Keratinocyte (primary cell): ENCODE data around the gene APPL1. TPM values are rescaled to one million over a fixed set of nuclear protein-coding genes. Genes with fewer than 3 reads are reported as not detected.

Source experiments
- DNase-seq: peaks from one replicate; pipeline ENCODE4 v3.0.0-alpha.2; 2011; ENCODE audit warnings: low read depth, missing footprints, low spot score
- FAIRE-seq: peaks from 2 replicates; lab custom pipeline; 2011; peaks lifted over from hg19 to GRCh38; lab: Jason Lieb, UNC
- H2AFZ ChIP-seq: 2 replicates; pipeline ENCODE4 v1.6.0; 2012; ENCODE audit warnings: low read length, control low read depth, inconsistent platforms; ENCODE audit not compliant: control insufficient read depth
- H3K27ac ChIP-seq: 2 replicates; pipeline ENCODE4 v1.5.1; 2011; ENCODE audit warnings: low read length; ENCODE audit not compliant: control insufficient read depth, insufficient read depth
- H3K27me3 ChIP-seq: 3 replicates; pipeline ENCODE4 v1.6.0; 2011; ENCODE audit warnings: low read length; ENCODE audit not compliant: control insufficient read depth, insufficient read depth; ENCODE audit errors: extremely low read depth
- H3K36me3 ChIP-seq, 2 experiments: 2 replicates in 1 of 2; 3 replicates in 1 of 2; pipeline ENCODE4 v1.5.1; 2011; ENCODE audit warnings: low read length in 2 of 2, mild to moderate bottlenecking in 1 of 2; ENCODE audit not compliant: control insufficient read depth in 2 of 2, insufficient read depth in 2 of 2; ENCODE audit errors: extremely low read depth in 1 of 2
- H3K4me1 ChIP-seq: 3 replicates; pipeline ENCODE4 v1.5.1; 2011; ENCODE audit warnings: low read length; ENCODE audit not compliant: control insufficient read depth, insufficient read depth; ENCODE audit errors: extremely low read depth
- H3K4me2 ChIP-seq: 3 replicates; pipeline ENCODE4 v1.6.0; 2011; ENCODE audit warnings: low read depth, low read length; ENCODE audit not compliant: control insufficient read depth, insufficient read depth; ENCODE audit errors: extremely low read depth
- H3K4me3 ChIP-seq, 3 experiments: fragments of 200-600 bp in 1 of 3; sonication (generic) in 1 of 3; 2 replicates in 2 of 3; 3 replicates in 1 of 3; pipeline ENCODE4 v1.5.1; 2011 to 2016; ENCODE audit warnings: low read length in 3 of 3, mild to moderate bottlenecking in 3 of 3, control low read depth in 2 of 3, inconsistent platforms in 1 of 3, low read depth in 1 of 3, mixed read lengths in 1 of 3, mixed run types in 1 of 3, moderate library complexity in 1 of 3; ENCODE audit not compliant: control insufficient read depth in 2 of 3, insufficient read depth in 2 of 3; ENCODE audit errors: extremely low read depth in 1 of 3
- H3K79me2 ChIP-seq: 2 replicates; pipeline ENCODE4 v1.6.0; 2012; ENCODE audit warnings: low read length; ENCODE audit not compliant: control insufficient read depth, insufficient read depth
- H3K9ac ChIP-seq: 3 replicates; pipeline ENCODE4 v1.6.0; 2011; ENCODE audit warnings: low read length; ENCODE audit not compliant: control insufficient read depth, insufficient read depth; ENCODE audit errors: extremely low read depth
- H3K9me1 ChIP-seq: 3 replicates; pipeline ENCODE4 v1.6.0; 2011; ENCODE audit warnings: low read length; ENCODE audit not compliant: control insufficient read depth, insufficient read depth; ENCODE audit errors: extremely low read depth
- H3K9me3 ChIP-seq: 2 replicates; pipeline ENCODE4 v1.5.1; 2012; ENCODE audit warnings: low read depth, low read length; ENCODE audit not compliant: control insufficient read depth
- H4K20me1 ChIP-seq: 3 replicates; pipeline ENCODE4 v1.6.0; 2011; ENCODE audit warnings: low read length; ENCODE audit not compliant: control insufficient read depth, insufficient read depth; ENCODE audit errors: extremely low read depth
- EZH2 ChIP-seq: IDR thresholded peaks from one replicate; pipeline ENCODE4 v1.6.1; 2012; ENCODE audit warnings: inconsistent platforms, mild to moderate bottlenecking, low read length, moderate library complexity
- dilution Hi-C: fragments of 300-500 bp; cut with MboI; formaldehyde crosslinking; loops from one replicate; pipeline ENCODE4 v1.7.0; 2020; ENCODE audit warnings: low sequenced_read_pairs; ENCODE audit not compliant: extremely low pct_ligation_motif_present
- polyA plus RNA-seq, 5 experiments: library from polyadenylated mRNA; depleted of rRNA in 3 of 5; stranded (reverse) in 3 of 5; stranded (forward) in 1 of 5; unstranded in 1 of 5; fragments of >200 nt; gene quantifications; 1 replicate in 1 of 5; 2 replicates in 3 of 5; 3 replicates in 1 of 5; pipeline versions ENCODE4 v1.2.1 to v1.2.3, GENCODE V29; 2011 to 2012; ENCODE audit warnings: missing spikeins in 2 of 5, low read depth in 1 of 5, low replicate concordance in 1 of 5
- TF ChIP-seq, protein P1 (sequence below), 3 experiments: IDR thresholded peaks in 1 of 3; conservative IDR thresholded peaks in 1 of 3; optimal IDR thresholded peaks in 1 of 3; 2 replicates in 2 of 3; 3 replicates in 1 of 3; pipeline versions ENCODE3 to v1.5.1; 2011; ENCODE audit warnings: low read length in 3 of 3, mild to moderate bottlenecking in 3 of 3, moderate library complexity in 2 of 3, control low read depth in 1 of 3, inconsistent platforms in 1 of 3; ENCODE audit not compliant: insufficient read depth in 2 of 3; ENCODE audit errors: extremely low read depth in 1 of 3

The APPL1 gene
- polyA plus RNA-seq, 1 donor (not counting 4 experiments of a cell fraction or from before 2014, with no cell fraction given), result 25.6 TPM

DNA sequence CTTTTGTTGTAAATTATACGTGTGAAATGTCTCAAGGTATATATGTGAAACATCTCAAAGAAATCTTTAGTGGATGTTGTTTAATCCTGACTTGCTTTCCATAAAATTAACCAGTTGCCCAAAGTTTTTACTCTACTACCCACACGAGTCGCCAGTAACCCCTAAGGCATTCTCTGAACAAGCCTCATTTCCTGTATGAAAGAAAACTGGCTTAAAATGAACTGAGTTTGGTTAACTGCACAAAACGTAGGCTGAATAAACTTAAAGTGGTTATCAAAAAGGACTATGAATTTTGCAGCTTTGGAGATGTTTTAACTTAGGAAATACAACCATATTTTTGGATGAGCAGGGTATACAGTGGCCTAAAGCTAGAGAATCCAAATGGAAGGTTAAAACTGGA, 2.7 kb upstream of the APPL1 start:
- H4K20me1 ChIP-seq, result no peaks in the 10 kb centered on the region
- H3K4me3 ChIP-seq, result no peak overlapping the region
- H3K9ac ChIP-seq, result no peak overlapping the region
- peaks cover 7% of the 10 kb centered on the region for H3K79me2 ChIP-seq
- FAIRE-seq (no peak), DNase-seq (no peak)
- H3K9me1 ChIP-seq, result no peaks in the 10 kb centered on the region
- no peaks in the 10 kb centered on the region for H3K27me3 ChIP-seq
- H3K4me1 ChIP-seq, result peaks cover 25% of the 10 kb centered on the region
- no peaks in the 10 kb centered on the region for H3K9me3 ChIP-seq
- no peak overlapping the region for H2AFZ ChIP-seq
- H3K27ac ChIP-seq, result no peak overlapping the region
- dilution Hi-C loops, result no loop called here
- H3K4me2 ChIP-seq, result peak overlapping the region; percentile 16
- H3K36me3 ChIP-seq, result no peaks in the 10 kb centered on the region
- TF ChIP-seq, protein P1, sequence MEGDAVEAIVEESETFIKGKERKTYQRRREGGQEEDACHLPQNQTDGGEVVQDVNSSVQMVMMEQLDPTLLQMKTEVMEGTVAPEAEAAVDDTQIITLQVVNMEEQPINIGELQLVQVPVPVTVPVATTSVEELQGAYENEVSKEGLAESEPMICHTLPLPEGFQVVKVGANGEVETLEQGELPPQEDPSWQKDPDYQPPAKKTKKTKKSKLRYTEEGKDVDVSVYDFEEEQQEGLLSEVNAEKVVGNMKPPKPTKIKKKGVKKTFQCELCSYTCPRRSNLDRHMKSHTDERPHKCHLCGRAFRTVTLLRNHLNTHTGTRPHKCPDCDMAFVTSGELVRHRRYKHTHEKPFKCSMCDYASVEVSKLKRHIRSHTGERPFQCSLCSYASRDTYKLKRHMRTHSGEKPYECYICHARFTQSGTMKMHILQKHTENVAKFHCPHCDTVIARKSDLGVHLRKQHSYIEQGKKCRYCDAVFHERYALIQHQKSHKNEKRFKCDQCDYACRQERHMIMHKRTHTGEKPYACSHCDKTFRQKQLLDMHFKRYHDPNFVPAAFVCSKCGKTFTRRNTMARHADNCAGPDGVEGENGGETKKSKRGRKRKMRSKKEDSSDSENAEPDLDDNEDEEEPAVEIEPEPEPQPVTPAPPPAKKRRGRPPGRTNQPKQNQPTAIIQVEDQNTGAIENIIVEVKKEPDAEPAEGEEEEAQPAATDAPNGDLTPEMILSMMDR (optimal IDR thresholded peaks at IDR 0.05 in 1 of 3, IDR thresholded peaks at IDR 0.05 in 1 of 3, conservative IDR thresholded peaks at IDR 0.05 in 1 of 3; ENCODE audit: extremely low read depth in 1 of 3, insufficient read depth in 2 of 3, low read length in 3 of 3), result no peak
- TF ChIP-seq EZH2, result no peak

DNA sequence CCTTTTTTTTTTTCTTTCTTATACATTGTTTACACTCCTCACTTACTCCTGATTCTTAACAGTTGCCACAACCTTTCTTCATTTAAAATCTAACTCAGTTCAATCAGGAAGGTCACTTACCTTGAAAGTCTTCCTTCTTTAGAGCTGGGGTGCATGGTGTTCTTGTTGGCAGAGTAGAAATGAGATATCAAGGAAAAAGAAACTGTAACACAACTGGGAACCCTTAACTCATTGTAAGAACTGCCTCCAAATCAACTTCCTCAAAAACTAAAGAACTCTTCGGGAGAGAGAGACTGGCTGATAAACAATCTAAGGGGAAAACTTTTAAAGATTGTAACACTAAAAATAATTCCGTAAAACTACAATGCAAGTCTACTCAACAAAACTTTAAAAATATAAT, 1.4 kb upstream of the APPL1 start:
- FAIRE-seq (no peak), DNase-seq (no peak)
- no peak overlapping the region for H2AFZ ChIP-seq
- no peaks in the 10 kb centered on the region for H3K27me3 ChIP-seq
- TF ChIP-seq, protein P1 (optimal IDR thresholded peaks at IDR 0.05 in 1 of 3, IDR thresholded peaks at IDR 0.05 in 1 of 3, conservative IDR thresholded peaks at IDR 0.05 in 1 of 3; ENCODE audit: extremely low read depth in 1 of 3, insufficient read depth in 2 of 3, low read length in 3 of 3), result no peak
- TF ChIP-seq EZH2, result no peak
- peaks cover 12% of the 10 kb centered on the region for H3K79me2 ChIP-seq
- no peaks in the 10 kb centered on the region for H4K20me1 ChIP-seq
- H3K4me3 ChIP-seq, result no peak overlapping the region
- dilution Hi-C loops, result no loop called here
- no peak overlapping the region for H3K4me2 ChIP-seq
- peaks cover 28% of the 10 kb centered on the region for H3K4me1 ChIP-seq
- H3K9ac ChIP-seq, result no peak overlapping the region
- H3K36me3 ChIP-seq, result no peaks in the 10 kb centered on the region
- H3K27ac ChIP-seq, result no peak overlapping the region
- H3K9me1 ChIP-seq, result no peaks in the 10 kb centered on the region
- no peaks in the 10 kb centered on the region for H3K9me3 ChIP-seq
